Upper lobe of left lung (tissue), 4 donors: ENCODE measurements around the gene ELK1.

ENCODE experiments used
- CTCF ChIP-seq, 6 experiments: fragments of 450-650 bp in 4 of 6; fragments of 200-600 bp in 2 of 6; sonication (generic) in 2 of 6; IDR thresholded peaks; one replicate each; pipeline ENCODE4 v1.5.1; 2016 to 2019; ENCODE audit warnings: antibody characterized with exemption in 6 of 6
- EP300 ChIP-seq, 4 donors: sonication (generic); formaldehyde crosslinking; IDR thresholded peaks; one replicate each; pipeline ENCODE4 v1.5.1; 2017; ENCODE audit warnings: antibody characterized with exemption in 4 of 4, control low read depth in 2 of 4
- POLR2A ChIP-seq, 4 donors: fragments of 450-650 bp; IDR thresholded peaks; one replicate each; pipeline ENCODE4 v1.5.1; 2016 to 2017; ENCODE audit warnings: antibody characterized with exemption in 4 of 4, mild to moderate bottlenecking in 2 of 4

GRCh38 chrX:47586043-47586787 is 64.1 kb downstream of the ELK1 start:
- TF ChIP-seq CTCF (IDR thresholded peaks at IDR 0.05): no peak
- no peak for TF ChIP-seq POLR2A (IDR thresholded peaks at IDR 0.05)
- TF ChIP-seq EP300 (IDR thresholded peaks at IDR 0.05): no peak
